ENCODE results near the gene NUP50.

Gene NUP50

GRCh38 chr22:45196926-45197605 is 33.3 kb downstream of the NUP50 start:
- DNase-seq: no peak

- DNase-seq: no peak
These were observed 34.1 kb downstream of the NUP50 start for GRCh38 chr22:45197606-45198462.

GRCh38 chr22:45198463-45198795 is 34.7 kb downstream of the NUP50 start:
- DNase-seq: no peak

GRCh38 chr22:45199723-45200122 is 36.0 kb downstream of the NUP50 start:
- no peak for DNase-seq

DNA sequence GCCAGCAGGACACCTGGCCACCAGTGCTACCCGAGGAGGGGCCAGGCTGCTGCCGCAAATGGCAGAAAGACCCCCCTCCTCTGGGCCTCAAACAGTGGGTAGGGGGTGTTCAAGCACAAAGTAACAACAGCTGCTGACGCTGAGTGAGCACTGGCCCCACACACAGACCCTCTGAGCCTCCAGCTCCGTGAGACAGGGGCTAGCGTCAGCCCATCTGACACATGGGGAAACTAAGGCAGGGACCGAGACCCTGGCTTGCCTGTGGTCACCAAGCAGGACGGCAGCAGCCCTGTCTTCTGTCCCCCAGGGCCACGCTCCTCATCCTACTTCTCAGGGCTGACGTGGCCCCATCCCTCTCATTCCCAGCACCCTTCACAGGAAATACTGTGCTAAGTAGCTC is 36.5 kb downstream of the NUP50 start:
- no peak for DNase-seq

- DNase-seq: no peak
These were observed 37.3 kb downstream of the NUP50 start for GRCh38 chr22:45200860-45201511.

GRCh38 chr22:45201678-45202332 is 38.1 kb downstream of the NUP50 start:
- no peak for DNase-seq

DNA sequence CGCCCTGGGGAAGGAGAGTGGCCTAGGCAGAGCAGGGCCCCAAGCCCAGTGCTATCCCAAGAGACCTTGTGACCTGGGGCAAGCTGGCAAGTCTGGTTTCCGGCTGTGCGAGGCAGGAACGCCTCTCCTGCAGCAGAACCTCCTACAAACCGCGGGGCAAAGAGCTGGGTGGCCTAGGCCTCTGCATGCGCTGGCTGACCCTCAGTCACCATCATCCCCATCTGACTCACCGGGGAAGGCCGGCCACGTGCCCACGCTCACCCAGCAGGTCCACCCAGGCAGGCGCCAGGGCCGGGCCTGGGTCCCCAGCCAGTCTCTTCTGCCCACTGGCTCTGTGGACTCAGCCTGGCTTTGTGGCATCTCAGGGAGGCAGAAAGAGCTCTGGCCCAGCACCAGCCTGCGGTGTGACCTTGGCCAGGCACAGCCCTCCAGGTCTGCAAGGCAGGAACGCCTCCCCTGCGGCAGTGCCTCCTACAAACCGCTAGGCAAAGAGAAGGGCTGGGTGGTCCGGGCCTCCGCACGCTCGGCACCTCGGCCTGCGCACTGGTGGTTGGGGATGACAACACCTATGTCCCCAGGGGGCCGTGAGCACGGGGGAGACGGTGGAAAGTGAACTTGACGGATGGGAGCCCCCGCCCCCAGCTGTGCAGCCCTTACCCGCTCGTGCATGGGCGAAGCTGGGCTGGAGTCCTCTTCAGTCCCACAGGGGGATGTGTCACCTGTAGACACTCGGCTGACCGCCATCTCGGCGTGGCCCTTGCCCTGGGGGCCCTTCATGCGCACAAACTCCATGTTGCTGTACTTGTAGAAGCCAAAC is 38.8 kb downstream of the NUP50 start:
- DNase-seq: no peak

- no peak for DNase-seq
These were observed 39.6 kb downstream of the NUP50 start for GRCh38 chr22:45203150-45203951.

DNA sequence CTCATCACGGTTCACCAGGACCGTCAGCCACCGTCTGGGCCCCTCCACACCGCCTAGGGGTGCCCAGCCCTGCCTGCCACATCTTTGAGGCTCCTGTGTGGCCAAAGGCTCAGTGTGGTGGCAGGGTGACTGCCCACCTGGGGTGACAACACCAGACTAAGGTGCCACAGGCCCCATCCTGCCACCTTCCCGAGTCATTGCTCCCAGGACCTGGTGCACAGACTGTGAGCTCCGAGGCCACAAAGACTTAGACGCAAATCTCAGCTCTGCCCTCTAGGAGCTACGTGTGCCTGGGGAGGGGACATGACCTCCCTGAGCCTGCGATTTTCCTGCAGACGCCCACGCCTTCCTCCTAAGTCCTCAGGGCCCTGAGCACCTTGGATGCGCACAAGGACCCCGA is 40.5 kb downstream of the NUP50 start:
- no peak for DNase-seq

DNA sequence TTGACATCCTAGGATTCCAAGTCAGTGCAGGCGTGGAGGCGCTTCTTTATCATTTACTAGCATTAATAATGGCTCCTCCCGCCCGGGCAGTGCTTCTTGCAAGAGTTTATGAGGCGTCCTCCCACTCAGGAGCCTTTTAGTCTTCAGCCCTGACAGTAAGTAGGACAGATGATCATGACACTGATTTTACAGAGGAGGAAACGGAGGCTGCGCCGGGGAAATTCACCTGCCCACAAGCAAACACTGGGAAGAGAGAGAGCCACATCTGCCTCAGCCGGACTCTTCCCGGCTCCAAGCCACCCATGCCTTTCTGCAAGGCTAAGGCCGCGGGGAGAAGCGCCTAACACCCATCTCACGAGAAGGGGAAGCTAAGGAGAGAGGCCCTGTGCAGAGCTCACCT is 41.1 kb downstream of the NUP50 start:
- no peak for DNase-seq

- DNase-seq: no peak
These were observed 41.7 kb downstream of the NUP50 start for GRCh38 chr22:45205276-45205925.

DNA sequence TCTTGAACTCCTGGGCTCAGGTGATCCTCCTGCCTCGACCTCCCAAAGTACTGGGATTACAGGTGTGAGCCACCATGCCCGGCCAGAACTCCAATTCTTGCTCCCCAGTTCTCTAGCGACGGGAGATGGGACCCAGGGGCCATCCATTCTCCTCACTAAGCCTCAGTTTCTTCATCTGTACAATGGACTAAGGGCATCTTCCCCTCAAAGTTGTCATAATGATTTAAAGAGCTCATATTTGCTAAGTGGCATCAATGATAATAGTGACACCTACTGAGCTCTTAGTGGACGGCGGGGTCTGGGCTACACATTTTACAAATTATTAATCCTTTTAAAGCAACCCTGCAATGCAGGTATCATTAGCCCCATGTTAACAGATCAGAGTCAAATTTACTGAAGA is 42.5 kb downstream of the NUP50 start:
- DNase-seq: no peak

- DNase-seq: no peak
These were observed 43.8 kb downstream of the NUP50 start for GRCh38 chr22:45207533-45207932.

DNA sequence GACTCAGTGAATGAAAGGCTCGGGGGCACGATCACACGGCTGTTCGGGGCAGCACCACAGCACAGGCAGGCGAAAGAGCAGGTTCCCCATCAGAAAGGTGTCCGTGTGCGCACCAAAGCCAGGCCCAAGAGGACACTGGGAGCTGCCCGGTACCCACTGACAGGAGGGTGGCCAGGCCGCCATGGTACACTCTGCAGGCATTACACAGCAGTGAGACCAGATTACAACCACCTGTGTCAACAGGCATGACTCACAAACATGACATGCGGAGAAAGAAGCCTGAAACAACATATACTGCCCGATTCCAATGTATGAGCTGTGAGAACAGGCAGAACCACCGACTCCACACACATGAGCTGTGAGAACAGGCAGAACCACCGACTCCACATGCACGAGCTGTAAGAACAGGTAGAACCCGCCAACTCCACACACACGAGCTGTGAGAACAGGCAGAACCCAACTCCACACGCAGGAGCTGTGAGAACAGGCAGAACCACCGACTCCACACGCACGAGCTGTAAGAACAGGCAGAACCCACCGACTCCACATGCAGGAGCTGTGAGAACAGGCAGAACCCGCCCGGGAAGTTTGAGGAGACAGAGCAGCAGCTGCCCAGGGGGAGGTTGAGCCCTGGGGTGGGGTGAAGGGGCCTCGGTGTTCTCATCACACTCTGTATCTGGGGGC is 44.4 kb downstream of the NUP50 start:
- DNase-seq: no peak

DNA sequence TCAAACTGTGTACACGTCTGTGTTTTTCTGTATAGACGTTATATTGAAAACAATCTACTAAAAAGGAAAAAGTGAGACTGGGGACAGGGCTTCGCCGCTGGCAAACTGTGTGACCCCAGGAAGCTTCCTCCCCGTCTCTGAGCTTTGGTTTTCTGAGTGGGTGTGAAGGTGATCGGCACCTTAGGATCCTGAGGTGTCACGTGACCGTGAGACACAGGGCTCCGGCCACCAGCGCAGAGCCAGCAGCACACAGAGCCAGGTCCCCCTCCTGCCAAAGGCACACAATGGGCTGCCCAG is 44.9 kb downstream of the NUP50 start:
- no peak for DNase-seq

- peak in 4 of 6 experiments; percentile 16 to 29 (median 20) for DNase-seq
These were observed 45.5 kb downstream of the NUP50 start for GRCh38 chr22:45208993-45209838.

DNA sequence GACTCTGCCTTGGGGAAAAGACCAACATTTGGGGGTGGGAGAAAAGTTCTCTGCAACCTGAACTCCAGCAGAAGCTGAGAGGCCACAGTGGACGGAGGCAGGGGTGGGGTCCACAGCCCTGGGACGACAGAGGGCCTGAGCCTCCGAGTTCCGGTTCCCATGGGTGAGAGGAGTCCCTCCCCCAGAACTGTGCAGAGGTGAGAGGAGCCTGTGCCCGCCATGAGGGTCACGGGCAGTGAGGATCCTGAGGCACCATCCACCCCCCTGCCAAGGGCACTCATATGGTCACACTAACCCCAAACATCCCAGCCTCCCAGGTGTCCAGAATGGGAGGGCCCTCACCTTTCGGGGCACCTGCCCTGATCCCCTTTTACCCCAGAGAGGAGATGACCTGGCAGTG is 46.4 kb downstream of the NUP50 start:
- no peak for DNase-seq

GRCh38 chr22:45210577-45210976 is 46.9 kb downstream of the NUP50 start:
- no peak for DNase-seq

DNA sequence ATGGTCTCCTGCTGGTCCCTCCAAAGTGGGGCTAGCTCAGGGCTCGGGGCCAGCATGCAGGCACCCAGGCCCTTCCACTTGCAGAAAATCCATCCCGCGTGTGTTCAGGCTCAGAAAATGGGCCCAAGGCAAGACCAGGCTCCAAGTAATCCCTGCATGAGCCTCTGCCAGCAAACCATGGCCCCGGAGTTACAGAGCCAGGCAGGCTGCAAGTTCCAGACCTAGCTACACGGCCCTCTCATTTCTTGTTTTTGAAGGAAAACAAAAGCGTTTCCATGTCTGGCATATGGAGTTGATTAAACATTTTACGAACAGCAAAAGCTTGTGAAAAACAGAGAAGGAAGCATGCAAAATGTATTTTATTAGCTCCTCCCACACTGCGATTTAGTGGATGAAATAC is 47.3 kb downstream of the NUP50 start:
- no peak for DNase-seq

All from stimulated activated naive CD4-positive, alpha-beta T cell (primary cell).